ENCODE data around the gene PPP1R3C. TPM values are rescaled to one million over a fixed set of nuclear protein-coding genes. Genes with fewer than 3 reads are reported as not detected.

The PPP1R3C gene
- total and polyA plus RNA-seq, 2 of the 4 experiments (the other 2 are of a cell fraction): 17.4 to 62.9 TPM

GRCh38 chr10:91621483-91622113 lies 11.3 kb downstream of the PPP1R3C start:
- Histone ChIP-seq H3K14ac (replicated peaks; ENCODE audit: low read depth, low read length) (no peak overlapping the region; the same call in 1 of the 2 replicates), H3K9me3 (ENCODE audit: control insufficient read depth, insufficient read depth, low read length) (no peaks in the 10 kb centered on the region), H3K56ac (ENCODE audit: extremely low read depth, insufficient read depth, low read length) (no peak overlapping the region), H3K9ac (ENCODE audit: low read depth, low read length) (no peak overlapping the region), H2BK20ac (ENCODE audit: low read depth, low read length) (no peak overlapping the region), H3K4me1 (ENCODE audit: control insufficient read depth, insufficient read depth, low read length) (peaks cover 4% of the 10 kb centered on the region), H3K79me1 (ENCODE audit: low read depth in 1 of 2, low read length in 2 of 2) (no peaks in the 10 kb centered on the region), H3K27me3 (ENCODE audit: control insufficient read depth, insufficient read depth, low read length) (no peaks in the 10 kb centered on the region), H3K27ac (ENCODE audit: insufficient read depth, low read length) (no peak overlapping the region), H3K23ac (ENCODE audit: low read depth, low read length) (no peak overlapping the region), H3K4me3 (ENCODE audit: insufficient read depth, low read depth, low read length) (no peak overlapping the region), H2BK5ac (ENCODE audit: low read depth, low read length, poor library complexity, severe bottlenecking) (no peak overlapping the region), H4K20me1 (ENCODE audit: insufficient read depth, low read length) (no peaks in the 10 kb centered on the region), H3K4me2 (ENCODE audit: low read depth, low read length) (no peak overlapping the region), H2AK5ac (ENCODE audit: low read depth, low read length) (no peak overlapping the region), H4K91ac (ENCODE audit: insufficient read depth, low read depth, low read length) (peak overlapping the region; percentile 9; the same call in 1 of the 2 replicates), H3K9me1 (ENCODE audit: insufficient read depth, low read length) (peaks cover 4% of the 10 kb centered on the region; the same call in 1 of the 2 replicates), H3K18ac (ENCODE audit: low read depth, low read length) (no peak overlapping the region), H2BK15ac (ENCODE audit: low read depth, low read length) (no peak overlapping the region), H2BK120ac (ENCODE audit: low read depth, low read length) (peak overlapping the region; percentile 49; the same call in 1 of the 2 replicates), H4K5ac (ENCODE audit: low read depth, low read length) (no peak overlapping the region), H3K4ac (ENCODE audit: low read depth, low read length) (no peak overlapping the region), H4K8ac (ENCODE audit: low read depth in 2 of 2, low read length in 2 of 2) (no peak overlapping the region), H2AK9ac (replicated peaks; ENCODE audit: low read depth, low read length, poor library complexity) (no peak overlapping the region), H3K36me3 (ENCODE audit: control insufficient read depth, insufficient read depth, low read length) (0 out of 2 replicates have a peak, but pooled peaks cover 1% of the 10 kb centered on the region), H2AFZ (replicated peaks; ENCODE audit: low read length, poor library complexity) (no peak overlapping the region)
- dilution Hi-C loops (cut with HindIII; ENCODE audit: low sequenced_read_pairs, unreplicated experiment) (no loop called here), in situ Hi-C loops (cut with MboI; ENCODE audit: low sequenced_read_pairs) (no loop called here), intact Hi-C loops (cut with micrococcal nuclease) (no loop called here)
- ChIA-PET POLR2A (ENCODE audit: unreplicated experiment) (interaction anchor here (0.6 kb wide), 1 partner anchor 10 kb away, joined by 3 read pairs; no protein-coding TSS in a partner anchor), CTCF (interaction anchor here (1.0 to 1.4 kb wide), 2 partner anchors 12 to 14 kb away, joined by 3 read pairs; no protein-coding TSS in a partner anchor)
- DNase-seq (peak; percentile 56), ATAC-seq (ENCODE audit: low read depth) (no peak)
- TF ChIP-seq NFE2L2 (IDR thresholded peaks at IDR 0.05; ENCODE audit: low read depth, low read length) (no peak), CHD1 (IDR thresholded peaks at IDR 0.05; ENCODE audit: low read depth, low read length) (no peak), CTCF (conservative IDR thresholded peaks at IDR 0.05; ENCODE audit: low read depth, low read length) (no peak), MXI1 (IDR thresholded peaks at IDR 0.05; ENCODE audit: borderline replicate concordance, low read depth, low read length) (no peak), CEBPB (IDR thresholded peaks at IDR 0.05; ENCODE audit: low read depth, low read length) (no peak), MAZ (IDR thresholded peaks at IDR 0.05; ENCODE audit: borderline replicate concordance, low read depth, low read length) (no peak), BHLHE40 (IDR thresholded peaks at IDR 0.05; ENCODE audit: low read depth, low read length) (no peak), RCOR1 (IDR thresholded peaks at IDR 0.05; ENCODE audit: insufficient replicate concordance, low read length) (no peak), SMC3 (IDR thresholded peaks at IDR 0.05; ENCODE audit: low read depth, low read length) (no peak), RAD21 (IDR thresholded peaks at IDR 0.05; ENCODE audit: low read length) (no peak), POLR2A (IDR thresholded peaks at IDR 0.05; ENCODE audit: low read depth, low read length) (no peak), MAFK (IDR thresholded peaks at IDR 0.05; ENCODE audit: low read depth, low read length) (no peak), RFX5 (IDR thresholded peaks at IDR 0.05; ENCODE audit: low read depth, low read length) (no peak), FOS (IDR thresholded peaks at IDR 0.05; ENCODE audit: low read depth, low read length) (no peak)
- TF ChIP-seq, protein P1, sequence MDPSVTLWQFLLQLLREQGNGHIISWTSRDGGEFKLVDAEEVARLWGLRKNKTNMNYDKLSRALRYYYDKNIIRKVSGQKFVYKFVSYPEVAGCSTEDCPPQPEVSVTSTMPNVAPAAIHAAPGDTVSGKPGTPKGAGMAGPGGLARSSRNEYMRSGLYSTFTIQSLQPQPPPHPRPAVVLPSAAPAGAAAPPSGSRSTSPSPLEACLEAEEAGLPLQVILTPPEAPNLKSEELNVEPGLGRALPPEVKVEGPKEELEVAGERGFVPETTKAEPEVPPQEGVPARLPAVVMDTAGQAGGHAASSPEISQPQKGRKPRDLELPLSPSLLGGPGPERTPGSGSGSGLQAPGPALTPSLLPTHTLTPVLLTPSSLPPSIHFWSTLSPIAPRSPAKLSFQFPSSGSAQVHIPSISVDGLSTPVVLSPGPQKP (IDR thresholded peaks at IDR 0.05; ENCODE audit: borderline replicate concordance, low read depth, low read length): no peak
- TF ChIP-seq, protein P2, sequence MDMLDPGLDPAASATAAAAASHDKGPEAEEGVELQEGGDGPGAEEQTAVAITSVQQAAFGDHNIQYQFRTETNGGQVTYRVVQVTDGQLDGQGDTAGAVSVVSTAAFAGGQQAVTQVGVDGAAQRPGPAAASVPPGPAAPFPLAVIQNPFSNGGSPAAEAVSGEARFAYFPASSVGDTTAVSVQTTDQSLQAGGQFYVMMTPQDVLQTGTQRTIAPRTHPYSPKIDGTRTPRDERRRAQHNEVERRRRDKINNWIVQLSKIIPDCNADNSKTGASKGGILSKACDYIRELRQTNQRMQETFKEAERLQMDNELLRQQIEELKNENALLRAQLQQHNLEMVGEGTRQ (IDR thresholded peaks at IDR 0.05; ENCODE audit: low read depth, low read length): no peak
- WGBS, 2 experiments (ENCODE audit: extremely low coverage in 2 of 2, insufficient read length in 1 of 2): no CpG with 5 or more reads among the region's 1 CpG
- BruUV-seq (replicated peaks): no TSS peak
